Ovary (tissue), 9 donors: Measurements from ENCODE around the gene TMEM176B. TPM values are rescaled to one million over a fixed set of nuclear protein-coding genes. Genes with fewer than 3 reads are reported as not detected.

ENCODE experiments used
- DNase-seq, 5 donors: peaks; one replicate each; pipeline ENCODE4 v3.0.0-alpha.2; 2019 to 2020
- H3K27ac ChIP-seq, 2 donors: fragments of 200-600 bp; one replicate each; pipeline versions ENCODE4 v1.5.1 to v1.8.0; 2019 to 2022
- H3K27me3 ChIP-seq: fragments of 200-600 bp; one replicate; pipeline ENCODE4 v1.8.0; 2022
- H3K36me3 ChIP-seq: fragments of 200-600 bp; sonication (generic); one replicate; pipeline ENCODE4 v1.5.1; 2019
- H3K4me1 ChIP-seq: one replicate; pipeline ENCODE4 v1.8.1; 2013; ENCODE audit warnings: mild to moderate bottlenecking, moderate library complexity; ENCODE audit not compliant: insufficient read depth
- H3K4me3 ChIP-seq: fragments of 200-600 bp; sonication (generic); one replicate; pipeline ENCODE4 v1.5.1; 2017
- H3K9me3 ChIP-seq, 2 donors: fragments of 200-600 bp in 1 of 2; sonication (generic) in 1 of 2; one replicate each; pipeline versions ENCODE4 v1.5.1 to v1.8.1; 2013 to 2019; ENCODE audit warnings: mild to moderate bottlenecking in 1 of 2, moderate library complexity in 1 of 2
- CTCF ChIP-seq, 3 donors: fragments of 450-650 bp in 2 of 3; fragments of 200-600 bp in 1 of 3; IDR thresholded peaks; one replicate each; pipeline versions ENCODE4 v1.5.1 to v1.8.0; 2016 to 2022; ENCODE audit warnings: antibody characterized with exemption in 3 of 3, mild to moderate bottlenecking in 1 of 3
- EP300 ChIP-seq: sonication (generic); formaldehyde crosslinking; IDR thresholded peaks from one replicate; pipeline ENCODE4 v1.6.1; 2017; ENCODE audit warnings: antibody characterized with exemption
- POLR2A ChIP-seq: fragments of 450-650 bp; IDR thresholded peaks from one replicate; pipeline ENCODE4 v1.6.1; 2017; ENCODE audit warnings: antibody characterized with exemption, mild to moderate bottlenecking, moderate library complexity
- WGBS, 3 donors: extraction: QIAGEN DNeasy Blood & Tissue Kit in 1 of 3; methylation state at CpG; one replicate each; pipeline versions ENCODE4 v1.1.5 to v1.1.7; 2013 to 2017; 5-methylcytosine and 5-hydroxymethylcytosine counted together
- intact Hi-C, 4 donors: fragments of 100-400 bp; cut with DNase I; formaldehyde crosslinking; loops; one replicate each; pipeline versions ENCODE4 v1.11.0 to v1.15.1; 2022 to 2023
- polyA plus RNA-seq, 2 donors: library from polyadenylated mRNA; stranded (reverse); fragments of 200-250 nt in 1 of 2; fragments of 350-450 nt in 1 of 2; fragmentation: Illumina TruSeq in 1 of 2; extraction: RNeasy Lipid Tissue Mini Kit (QIAGEN cat#74804) in 1 of 2; gene quantifications; one replicate each; pipeline ENCODE4 v1.2.3, GENCODE V29; 2013 to 2014
- total RNA-seq, 7 donors: library from RNA; depleted of rRNA in 2 of 7; stranded (reverse); fragments of >200 nt in 2 of 7; fragmentation: NEBNext Ultra II Directional in 3 of 7; extraction: Animal tissue kit (Norgen Biotek cat#: 25700) in 3 of 7; gene quantifications; one replicate each; pipeline versions ENCODE4 v1.1.0 to v1.2.4, GENCODE V29; 2016 to 2023
- donor health status: DM: no; HTN: no; CAD: no; lungs with moderate emphysema.
- donor health status: DM: no; HTN: no; CAD: no.
- donor health status: Bipolar disorder and iron deficiency.
- donor health status: DM: yes; HTN: yes; CAD: no.
- donor health status: DM: no; HTN: no; CAD: no.
- donor health status: DM: yes; HTN: yes; CAD: no.

The TMEM176B gene
- total and polyA plus RNA-seq, 9 donors, result 86.7 to 145 (median 131) TPM

DNA sequence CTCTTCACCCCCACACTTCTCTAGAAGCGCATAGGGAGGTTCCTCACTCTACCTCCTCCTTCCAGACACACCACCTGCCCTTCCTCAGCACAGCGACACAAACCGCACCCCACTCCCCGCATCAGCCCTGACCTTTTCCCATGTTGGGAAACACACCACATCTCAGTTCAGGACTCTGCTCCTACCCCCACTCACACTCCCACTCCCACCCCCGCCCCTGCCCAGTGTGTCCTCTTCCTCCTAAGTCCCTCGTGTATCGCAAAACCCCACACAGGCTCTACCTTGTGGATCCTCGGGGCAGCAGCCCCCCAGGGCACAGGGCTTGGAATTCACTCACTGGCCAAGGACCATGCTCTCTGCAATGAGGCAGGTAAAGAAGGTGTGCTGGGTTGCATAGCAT, 47.9 kb upstream of the TMEM176B start:
- DNase-seq, result peak in 1 of 5 donors; percentile 0
- H3K27me3 ChIP-seq, result no peaks in the 10 kb centered on the region
- H3K9me3 ChIP-seq, result no peaks in the 10 kb centered on the region
- intact Hi-C loops, result no loop called here
- WGBS, 3 donors, result 77 to 81% (median 79%) methylated on average over 8 of the region's 8 CpGs
- H3K27ac ChIP-seq, result no peak overlapping the region
- no peak overlapping the region for H3K4me3 ChIP-seq
- no peaks in the 10 kb centered on the region for H3K4me1 ChIP-seq
- TF ChIP-seq EP300 (no peak), POLR2A (no peak), CTCF (IDR thresholded peaks at IDR 0.05) (no peak)
- no peaks in the 10 kb centered on the region for H3K36me3 ChIP-seq

DNA sequence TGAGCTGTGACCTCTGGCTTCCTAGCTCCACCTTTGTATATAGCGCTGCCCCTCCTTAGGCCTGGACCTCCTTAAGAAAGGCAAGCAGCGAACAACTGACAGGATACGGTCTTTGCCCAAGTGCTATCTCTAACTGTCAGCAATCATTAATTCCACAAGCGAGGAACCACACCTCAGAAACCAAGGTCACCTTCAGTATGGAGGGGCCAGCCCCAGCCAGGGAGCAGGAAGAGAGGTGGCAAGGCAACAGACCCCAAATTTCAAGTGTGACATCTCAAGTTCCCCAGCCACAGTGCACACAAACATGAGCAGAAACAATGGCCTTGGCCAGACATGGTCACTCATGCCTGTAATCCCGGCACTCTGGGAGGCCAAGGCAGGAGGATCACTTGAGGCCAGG, 47.4 kb upstream of the TMEM176B start:
- H3K27me3 ChIP-seq, result no peaks in the 10 kb centered on the region
- H3K4me3 ChIP-seq, result no peak overlapping the region
- no peaks in the 10 kb centered on the region for H3K4me1 ChIP-seq
- intact Hi-C loops, result no loop called here
- no peak for TF ChIP-seq CTCF (IDR thresholded peaks at IDR 0.05)
- no peak for TF ChIP-seq POLR2A
- TF ChIP-seq EP300, result no peak
- H3K9me3 ChIP-seq, result no peaks in the 10 kb centered on the region
- DNase-seq, result no peak
- WGBS, 3 donors, result 91 to 95% (median 92%) methylated on average over 5 of the region's 5 CpGs
- no peaks in the 10 kb centered on the region for H3K36me3 ChIP-seq
- H3K27ac ChIP-seq, result no peak overlapping the region

DNA sequence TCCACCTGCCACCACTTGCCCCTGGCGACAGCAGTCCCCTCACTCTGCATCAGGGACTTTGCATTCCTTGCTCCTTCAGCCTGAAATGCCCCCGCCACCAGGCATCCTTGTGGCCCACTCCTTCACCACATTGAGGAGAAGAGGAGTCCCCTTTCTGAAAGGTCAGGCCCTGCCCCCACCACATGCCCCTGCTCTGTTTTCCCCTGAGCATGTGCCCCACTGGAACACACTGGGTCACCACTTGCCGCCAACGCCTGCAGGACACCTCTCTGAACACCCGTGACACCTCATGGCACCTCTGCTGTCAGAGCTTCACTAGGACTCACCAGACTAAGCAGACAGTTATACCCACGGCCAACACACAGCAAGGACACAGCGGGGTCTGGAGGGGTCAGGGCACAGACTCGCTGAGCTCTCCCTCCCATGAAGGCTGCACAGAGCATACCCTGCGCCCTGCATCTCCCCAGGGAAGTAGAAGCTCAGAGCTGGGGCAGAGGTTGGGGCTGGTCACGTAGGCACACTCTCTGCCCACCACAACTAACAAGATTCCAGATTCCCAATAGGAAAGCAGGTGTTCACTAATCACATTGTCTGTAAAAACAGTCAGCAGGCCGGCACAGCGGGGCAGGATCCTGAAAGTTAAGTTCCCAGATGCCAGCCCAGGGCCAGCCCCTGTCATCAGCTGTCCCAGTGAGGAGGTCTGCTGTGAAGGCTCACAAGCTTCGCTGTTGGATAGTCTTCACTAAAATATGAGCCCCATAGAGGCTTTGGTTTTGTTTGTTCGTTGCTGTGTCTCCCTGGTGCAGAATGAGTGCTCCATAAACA, 46.3 kb upstream of the TMEM176B start:
- no peak overlapping the region for H3K4me3 ChIP-seq
- DNase-seq, result no peak
- H3K9me3 ChIP-seq, result no peaks in the 10 kb centered on the region
- 95 to 96% (median 96%) methylated on average over 14 of the region's 14 CpGs for WGBS, 3 donors
- H3K27ac ChIP-seq, result no peak overlapping the region
- intact Hi-C loops, result no loop called here
- H3K36me3 ChIP-seq, result no peaks in the 10 kb centered on the region
- no peaks in the 10 kb centered on the region for H3K4me1 ChIP-seq
- no peaks in the 10 kb centered on the region for H3K27me3 ChIP-seq
- TF ChIP-seq POLR2A (no peak), EP300 (no peak), CTCF (IDR thresholded peaks at IDR 0.05) (no peak)

DNA sequence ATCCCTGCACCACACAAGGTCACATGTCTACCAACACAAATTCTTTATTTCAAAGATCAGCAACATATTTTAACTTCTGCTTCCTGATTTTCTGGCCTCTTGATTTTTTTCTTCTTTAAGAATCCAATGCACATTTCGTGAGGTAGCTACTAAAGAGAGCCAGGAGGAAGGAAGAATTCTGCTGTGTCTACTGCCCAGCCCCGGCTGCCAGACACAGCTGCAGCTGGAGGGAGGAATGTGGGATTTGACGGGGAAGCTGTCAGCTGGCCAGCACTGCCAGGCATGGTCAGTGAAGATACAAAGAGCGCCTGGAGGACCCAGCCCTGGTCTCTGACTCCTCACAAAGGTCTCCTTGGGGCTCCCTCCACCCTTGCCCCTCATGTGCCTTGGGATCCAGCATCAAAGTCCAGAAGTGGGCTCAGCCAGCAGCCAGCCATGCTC, 45.3 kb upstream of the TMEM176B start:
- Histone ChIP-seq H3K4me1 (no peaks in the 10 kb centered on the region), H3K9me3 (no peaks in the 10 kb centered on the region), H3K4me3 (no peak overlapping the region), H3K27ac (no peak overlapping the region), H3K27me3 (no peaks in the 10 kb centered on the region), H3K36me3 (no peaks in the 10 kb centered on the region)
- intact Hi-C loops, result no loop called here
- WGBS, 3 donors, result 3 to 9% (median 5%) methylated on average over 4 of the region's 4 CpGs
- TF ChIP-seq CTCF (IDR thresholded peaks at IDR 0.05), result no peak
- TF ChIP-seq EP300, result no peak
- no peak for TF ChIP-seq POLR2A
- DNase-seq, result peak in 3 of 5 donors; percentile 25 to 63 (median 60)
